Ectodermal cell (in vitro differentiated cells): Measurements from ENCODE around the gene PARN.
"Not testable (repeated sequence)": the region's sequence is repeated elsewhere in the genome, so short reads cannot be mapped to it uniquely, and the experiment has no call there.

Experiments
- H3K27ac ChIP-seq: 2 replicates; pipeline ENCODE4 v1.7.0; 2013; ENCODE audit warnings: mild to moderate bottlenecking, low read depth, low read length; ENCODE audit not compliant: insufficient read depth, poor library complexity, severe bottlenecking
- H3K27me3 ChIP-seq: 2 replicates; pipeline ENCODE4 v1.7.0; 2013; ENCODE audit warnings: mild to moderate bottlenecking, low read length; ENCODE audit not compliant: insufficient read depth, control insufficient read depth, poor library complexity, severe bottlenecking
- H3K36me3 ChIP-seq: one replicate; pipeline ENCODE4 v1.7.0; 2013; ENCODE audit warnings: low read length; ENCODE audit not compliant: control insufficient read depth, insufficient read depth
- H3K4me1 ChIP-seq: one replicate; pipeline ENCODE4 v1.7.0; 2013; ENCODE audit warnings: low read length; ENCODE audit not compliant: control insufficient read depth, insufficient read depth
- H3K4me3 ChIP-seq: 2 replicates; pipeline ENCODE4 v1.7.0; 2013; ENCODE audit warnings: low read depth, low read length, control low read depth; ENCODE audit not compliant: insufficient read depth
- H3K9me3 ChIP-seq: 2 replicates; pipeline ENCODE4 v1.7.0; 2013; ENCODE audit warnings: mild to moderate bottlenecking, low read length, moderate library complexity; ENCODE audit not compliant: control insufficient read depth
- WGBS, 2 experiments: methylation state at CpG; one replicate each; pipeline ENCODE4 v1.1.7; 2013; ENCODE audit warnings: missing lambda C conversion rate in 2 of 2; 5-methylcytosine and 5-hydroxymethylcytosine counted together

PARN gene

DNA sequence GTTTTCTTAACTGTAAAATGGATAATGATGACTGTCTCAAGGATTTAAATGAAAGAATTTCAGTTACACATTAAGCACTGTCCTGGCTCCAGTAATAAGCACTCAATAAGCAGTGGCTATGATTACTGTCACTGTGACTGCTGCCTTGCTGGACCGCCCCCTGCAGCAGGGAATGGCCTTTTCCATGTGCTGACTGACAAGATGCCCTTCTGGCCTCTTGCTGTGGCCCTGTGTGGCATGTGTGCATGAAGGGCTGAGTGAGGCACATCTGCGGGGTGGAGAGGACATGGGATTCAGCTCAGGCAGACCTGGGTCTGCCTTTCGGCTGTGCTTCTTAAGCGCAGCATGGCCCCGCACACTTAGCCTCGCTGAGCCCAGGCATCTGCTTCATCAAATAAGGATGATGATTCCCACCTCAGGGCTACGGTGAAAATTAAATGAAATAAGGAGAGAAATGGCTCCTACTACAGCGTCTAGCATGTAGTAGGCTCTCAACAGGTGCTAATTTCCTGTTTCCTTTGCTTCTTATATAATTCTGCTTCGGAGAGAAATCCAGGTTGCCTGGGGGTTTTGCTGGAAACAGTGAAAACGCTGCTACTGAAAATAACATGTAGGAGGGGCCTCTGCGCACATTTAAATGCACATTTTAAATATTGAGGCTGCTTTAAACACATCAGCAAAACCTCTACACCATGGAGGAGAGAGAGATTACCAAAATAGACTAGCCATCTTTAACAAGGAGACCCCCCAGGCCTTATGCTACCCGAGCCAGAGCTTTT is 183.9 kb downstream of the PARN start:
- Histone ChIP-seq H3K4me1 (peaks cover 9% of the 10 kb centered on the region), H3K36me3 (no peaks in the 10 kb centered on the region), H3K27me3 (no peaks in the 10 kb centered on the region), H3K27ac (peak overlapping the region; percentile 8), H3K4me3 (no peak overlapping the region), H3K9me3 (no peaks in the 10 kb centered on the region)
- 91 to 94% methylated on average over 11 to 12 of the region's 12 CpGs for WGBS, 2 experiments

GRCh38 chr16:14444979-14445810 is 184.9 kb downstream of the PARN start:
- no peaks in the 10 kb centered on the region for H3K9me3 ChIP-seq
- H3K4me1 ChIP-seq, result peaks cover 9% of the 10 kb centered on the region
- H3K27me3 ChIP-seq, result no peaks in the 10 kb centered on the region
- H3K36me3 ChIP-seq, result no peaks in the 10 kb centered on the region
- 94 to 95% methylated on average over 8 of the region's 8 CpGs for WGBS, 2 experiments
- H3K4me3 ChIP-seq, result no peak overlapping the region
- no peak overlapping the region for H3K27ac ChIP-seq

DNA sequence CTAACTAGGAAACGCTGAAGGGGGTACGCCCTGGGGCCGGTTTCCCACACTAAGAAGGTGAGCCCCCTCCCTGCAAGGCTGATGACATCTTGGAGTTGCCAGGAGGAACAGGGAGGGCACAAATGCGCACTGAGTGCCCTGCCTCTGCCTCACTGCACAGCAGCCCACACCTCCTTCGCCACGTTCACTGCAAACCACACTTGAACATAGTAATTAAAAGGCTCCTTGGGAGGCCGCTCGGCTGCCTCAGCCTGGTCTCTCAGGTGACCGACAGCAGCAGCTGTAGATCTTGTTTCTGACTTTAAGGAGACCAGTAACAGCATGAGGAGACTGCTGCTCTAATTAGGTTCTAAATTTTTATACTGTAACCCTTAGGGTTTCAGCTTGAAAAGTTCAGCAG is 188.5 kb downstream of the PARN start:
- not testable (repeated sequence) for H3K4me3 ChIP-seq, H3K27me3 ChIP-seq, H3K27ac ChIP-seq, H3K36me3 ChIP-seq, H3K9me3 ChIP-seq, H3K4me1 ChIP-seq
- 82 to 86% methylated on average over 9 of the region's 9 CpGs for WGBS, 2 experiments

GRCh38 chr16:14438256-14438655 is 191.8 kb downstream of the PARN start:
- H3K36me3 ChIP-seq, result no peaks in the 10 kb centered on the region
- no peaks in the 10 kb centered on the region for H3K27me3 ChIP-seq
- H3K4me3 ChIP-seq, result no peak overlapping the region
- 90 to 92% methylated on average over 1 of the region's 1 CpG for WGBS, 2 experiments
- H3K27ac ChIP-seq, result no peak overlapping the region
- no peaks in the 10 kb centered on the region for H3K4me1 ChIP-seq
- no peaks in the 10 kb centered on the region for H3K9me3 ChIP-seq

DNA sequence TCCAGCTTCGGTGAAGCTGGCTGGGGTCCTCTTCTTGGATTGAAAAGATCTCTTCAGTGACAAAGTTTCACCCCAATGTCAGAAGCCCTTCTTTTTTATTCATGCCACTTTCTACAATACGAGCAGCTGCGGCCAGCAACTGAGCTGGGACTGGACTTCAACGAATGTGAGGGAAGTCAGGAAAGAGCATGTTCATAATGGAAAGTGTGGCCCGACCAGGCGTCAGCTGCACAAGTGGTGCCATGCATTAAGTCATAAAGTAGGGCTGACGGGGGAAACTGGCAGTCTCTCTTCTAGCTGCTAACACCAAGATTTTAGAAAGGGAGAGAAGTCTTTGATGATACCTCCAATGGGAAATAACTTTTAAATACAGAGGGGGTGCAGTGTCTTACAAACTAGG is 192.6 kb downstream of the PARN start:
- no peak overlapping the region for H3K4me3 ChIP-seq
- no peaks in the 10 kb centered on the region for H3K9me3 ChIP-seq
- no peaks in the 10 kb centered on the region for H3K4me1 ChIP-seq
- no peaks in the 10 kb centered on the region for H3K27me3 ChIP-seq
- no peaks in the 10 kb centered on the region for H3K36me3 ChIP-seq
- 86 to 92% methylated on average over 7 of the region's 7 CpGs for WGBS, 2 experiments
- no peak overlapping the region for H3K27ac ChIP-seq

DNA sequence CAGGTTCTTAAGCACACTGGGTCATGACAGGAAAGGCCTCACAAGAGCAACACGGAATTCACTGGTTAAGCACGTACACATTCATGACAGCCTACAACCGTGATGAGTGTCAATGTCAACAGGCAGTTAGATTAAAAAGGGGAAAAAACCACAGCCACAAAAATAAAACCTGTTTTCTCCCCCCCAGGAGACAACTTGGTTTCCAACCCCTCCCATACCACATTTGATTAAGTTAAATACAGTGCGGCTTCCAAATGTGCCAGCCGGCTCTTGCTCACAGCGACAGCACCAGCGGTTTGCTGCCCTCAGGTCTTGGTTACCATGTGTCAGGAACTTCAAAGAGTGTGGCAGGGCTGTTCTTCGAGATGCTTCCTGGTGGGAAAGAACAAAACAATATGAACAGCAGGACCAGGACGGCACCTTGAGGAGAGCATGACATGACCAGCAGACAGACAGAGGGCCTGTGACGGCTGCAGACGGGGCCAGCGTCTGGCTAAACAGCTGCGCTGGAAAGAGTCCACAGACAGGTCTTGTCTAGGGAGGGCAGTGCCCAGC is 193.6 kb downstream of the PARN start:
- H3K27me3 ChIP-seq, result no peaks in the 10 kb centered on the region
- H3K9me3 ChIP-seq, result no peaks in the 10 kb centered on the region
- no peaks in the 10 kb centered on the region for H3K4me1 ChIP-seq
- H3K4me3 ChIP-seq, result no peak overlapping the region
- 80 to 83% methylated on average over 13 of the region's 13 CpGs for WGBS, 2 experiments
- H3K36me3 ChIP-seq, result no peaks in the 10 kb centered on the region
- no peak overlapping the region for H3K27ac ChIP-seq

DNA sequence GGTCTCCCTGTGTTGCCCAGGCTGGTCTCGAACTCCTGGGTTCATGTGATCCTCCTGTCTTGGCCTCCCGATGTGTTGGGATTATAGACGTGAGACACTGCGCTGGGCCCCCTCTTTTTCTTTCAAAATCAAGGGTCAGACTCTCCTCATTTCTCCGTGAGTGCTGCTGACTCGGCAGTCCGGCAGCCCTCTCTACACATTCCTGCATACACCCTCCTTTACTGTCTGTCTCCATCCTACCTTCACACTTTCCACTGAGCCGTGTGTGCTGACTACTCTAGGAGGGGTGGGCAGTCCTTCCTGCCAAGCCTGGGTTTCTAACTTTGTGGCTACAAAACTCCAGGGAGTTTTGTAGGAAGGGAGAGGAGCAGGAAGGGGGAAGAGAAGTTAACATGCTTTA is 195.2 kb downstream of the PARN start:
- H3K36me3 ChIP-seq, result no peaks in the 10 kb centered on the region
- no peak overlapping the region for H3K27ac ChIP-seq
- 85 to 90% methylated on average over 8 of the region's 8 CpGs for WGBS, 2 experiments
- H3K27me3 ChIP-seq, result no peaks in the 10 kb centered on the region
- no peaks in the 10 kb centered on the region for H3K9me3 ChIP-seq
- no peaks in the 10 kb centered on the region for H3K4me1 ChIP-seq
- H3K4me3 ChIP-seq, result no peak overlapping the region

GRCh38 chr16:14428971-14429637 is 201.0 kb downstream of the PARN start:
- H3K9me3 ChIP-seq, H3K36me3 ChIP-seq, H3K4me3 ChIP-seq, H3K4me1 ChIP-seq, H3K27ac ChIP-seq, H3K27me3 ChIP-seq: not testable (repeated sequence)
- 95 to 96% methylated on average over 14 of the region's 14 CpGs for WGBS, 2 experiments

DNA sequence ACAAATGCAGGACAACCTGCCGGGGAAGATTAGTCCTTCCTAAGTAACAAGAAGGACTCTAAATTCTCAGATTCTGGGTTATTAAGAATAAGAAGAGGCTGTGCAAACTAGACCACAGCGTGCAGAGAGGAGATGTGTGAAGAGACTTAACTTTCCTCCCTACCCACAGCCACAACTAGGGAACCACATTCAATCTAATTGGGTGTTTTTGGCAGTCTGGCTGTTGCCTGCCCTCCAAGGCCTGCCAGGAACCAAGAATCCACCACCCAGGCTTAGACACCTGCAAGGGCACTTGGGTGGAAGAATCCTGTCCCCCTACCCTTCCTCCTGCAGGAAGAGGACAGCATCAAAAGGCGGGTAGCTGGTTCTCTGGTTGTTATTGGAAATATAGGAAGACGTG is 202.0 kb downstream of the PARN start:
- no peak overlapping the region for H3K4me3 ChIP-seq
- 89% methylated on average over 3 of the region's 4 CpGs for WGBS, 2 experiments
- H3K27ac ChIP-seq, result no peak overlapping the region
- no peaks in the 10 kb centered on the region for H3K27me3 ChIP-seq
- no peaks in the 10 kb centered on the region for H3K4me1 ChIP-seq
- H3K36me3 ChIP-seq, result no peaks in the 10 kb centered on the region
- no peaks in the 10 kb centered on the region for H3K9me3 ChIP-seq
